ENCODE results near the gene RANBP3.

The RANBP3 gene

DNA sequence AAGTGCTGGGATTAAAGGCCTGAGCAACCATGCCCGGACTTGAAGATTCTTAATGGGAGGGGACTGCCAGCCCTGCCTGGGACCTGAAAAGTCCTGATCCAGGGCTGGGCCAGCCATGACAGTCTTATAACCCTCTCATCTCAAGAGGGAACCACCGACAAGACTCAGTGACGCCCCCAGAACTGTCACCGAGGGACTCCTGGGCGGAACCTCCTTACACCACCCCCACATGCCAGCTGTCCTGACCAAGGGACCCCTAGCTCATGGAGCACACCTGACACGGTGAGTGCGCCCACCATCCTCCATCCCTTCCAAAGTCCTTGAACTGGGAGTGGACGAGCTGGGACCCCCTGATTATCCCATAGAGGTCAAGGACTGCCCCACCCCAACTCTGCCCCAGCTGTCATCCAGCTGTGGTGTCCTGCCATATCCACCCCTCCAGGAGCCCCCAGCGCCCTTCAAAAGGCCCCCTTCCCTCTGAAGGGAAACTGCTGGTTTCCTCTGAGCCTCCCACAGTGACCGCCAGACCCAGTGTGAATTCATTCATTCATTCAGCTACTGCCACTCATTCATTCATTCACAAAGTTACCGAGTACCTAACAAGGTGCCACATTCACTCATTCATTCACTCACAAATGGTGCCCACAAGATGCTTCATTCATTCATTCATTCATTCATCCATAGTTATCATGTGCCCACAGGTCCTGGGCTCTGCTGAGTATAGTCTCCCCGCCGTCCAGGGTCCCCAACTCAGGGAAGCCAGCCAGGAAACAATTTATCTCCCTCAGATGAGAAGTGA, 78.0 kb downstream of the RANBP3 start:
- no peaks in the 10 kb centered on the region for H3K9me3 Mint-ChIP-seq
- no peaks in the 10 kb centered on the region for H3K27me3 Mint-ChIP-seq
- peaks cover 22 to 43% of the 10 kb centered on the region in 2 donors for H3K4me1 Mint-ChIP-seq
- H3K27ac Mint-ChIP-seq = no peak overlapping the region
- H3K4me3 Mint-ChIP-seq = no peak overlapping the region
- H3K36me3 Mint-ChIP-seq = peaks cover 33 to 34% of the 10 kb centered on the region in 2 donors
- ATAC-seq (replicated peaks) (no peak), DNase-seq (no peak)

DNA sequence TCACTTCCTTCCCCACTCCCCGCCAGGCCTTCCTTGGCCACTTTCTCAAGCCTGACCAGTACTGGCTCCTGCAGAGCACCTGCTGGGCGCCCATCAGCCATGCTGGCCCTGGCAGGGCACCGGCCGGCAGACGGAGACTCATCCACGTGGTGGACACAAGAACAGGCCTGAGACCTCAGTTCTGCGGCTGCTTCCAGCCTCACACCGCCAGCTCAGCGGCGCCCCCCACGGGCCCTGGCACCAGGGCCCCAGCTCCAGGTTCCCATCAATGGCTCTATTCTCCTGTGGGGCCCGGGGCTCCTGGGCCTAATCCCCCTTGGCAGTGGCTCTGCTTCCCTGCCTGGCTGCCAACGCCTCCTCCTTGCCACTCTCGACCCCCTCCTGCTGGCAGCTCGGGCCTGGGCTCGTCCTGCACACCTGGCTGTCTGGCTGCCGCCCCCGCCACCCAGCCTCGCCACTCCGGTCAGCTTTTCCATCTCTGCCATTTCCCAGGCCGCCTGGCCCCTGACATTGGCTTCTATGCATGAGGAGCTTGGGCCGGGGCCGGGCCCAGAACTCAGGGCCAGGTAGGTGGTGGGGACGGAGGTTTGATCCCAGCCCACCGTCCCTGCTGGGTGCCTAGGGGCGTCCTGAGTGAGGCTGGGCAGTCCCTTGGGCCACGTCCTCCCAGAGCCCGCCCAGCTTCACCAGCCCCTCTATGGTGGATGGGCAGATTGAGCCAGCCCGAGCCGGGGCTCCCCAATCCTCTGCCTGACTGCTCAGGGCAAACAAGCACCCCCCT, 80.6 kb downstream of the RANBP3 start:
- ATAC-seq (replicated peaks) = no peak
- no peak overlapping the region for H3K4me3 Mint-ChIP-seq
- peaks cover 15 to 32% of the 10 kb centered on the region in 2 donors for H3K4me1 Mint-ChIP-seq

DNA sequence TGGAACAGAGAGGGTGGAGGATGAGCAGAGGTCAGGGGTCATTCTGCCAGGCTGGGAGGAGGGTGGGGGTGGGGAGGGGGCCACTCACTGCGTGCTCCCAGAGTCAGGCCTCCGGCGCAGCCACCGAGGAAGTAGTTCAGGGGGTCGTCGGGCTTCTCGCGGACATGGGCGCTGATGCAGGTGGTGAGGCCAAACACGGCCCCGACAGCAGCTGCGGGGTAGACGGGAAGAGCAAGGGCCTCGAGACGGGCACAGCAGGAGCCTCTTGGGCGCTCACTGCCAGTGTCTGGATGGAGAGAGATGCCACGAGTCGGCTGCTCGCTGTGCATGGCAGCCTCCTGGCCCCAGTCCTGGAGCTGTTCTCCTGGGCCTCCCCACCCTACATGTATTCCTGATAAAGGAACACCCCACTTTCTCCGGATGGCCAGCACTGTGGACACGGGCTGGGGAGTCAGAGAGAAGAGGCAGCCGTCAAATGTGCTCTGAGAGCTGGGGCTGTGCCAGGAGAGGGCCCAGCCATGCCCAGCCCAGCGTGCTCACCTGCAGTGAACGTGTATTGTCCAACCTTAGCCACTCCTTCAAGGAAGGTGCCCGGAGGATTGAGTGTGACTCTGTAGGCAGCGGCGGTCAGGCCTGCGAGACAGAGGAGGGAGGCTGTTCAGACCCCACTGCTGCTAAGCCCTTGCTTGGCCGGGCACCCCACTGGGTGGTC, 81.4 kb downstream of the RANBP3 start:
- H3K9me3 Mint-ChIP-seq = no peaks in the 10 kb centered on the region
- no peak for DNase-seq
- peaks cover 17 to 29% of the 10 kb centered on the region in 2 donors for H3K4me1 Mint-ChIP-seq
- H3K27ac Mint-ChIP-seq = no peak overlapping the region
- ATAC-seq (replicated peaks) = no peak
- no peak overlapping the region for H3K4me3 Mint-ChIP-seq
- H3K36me3 Mint-ChIP-seq = peaks cover 28 to 31% of the 10 kb centered on the region in 2 donors
- H3K27me3 Mint-ChIP-seq = peaks cover 8 to 10% of the 10 kb centered on the region in 2 donors

More for the DNA sequence above, 80.6 kb downstream of the RANBP3 start:
- H3K36me3 Mint-ChIP-seq = peaks cover 28 to 30% of the 10 kb centered on the region in 2 donors
- DNase-seq = no peak
- peaks cover under 1 to 1% of the 10 kb centered on the region in 2 donors for H3K27me3 Mint-ChIP-seq
- no peaks in the 10 kb centered on the region for H3K9me3 Mint-ChIP-seq
- H3K27ac Mint-ChIP-seq = no peak overlapping the region

DNA sequence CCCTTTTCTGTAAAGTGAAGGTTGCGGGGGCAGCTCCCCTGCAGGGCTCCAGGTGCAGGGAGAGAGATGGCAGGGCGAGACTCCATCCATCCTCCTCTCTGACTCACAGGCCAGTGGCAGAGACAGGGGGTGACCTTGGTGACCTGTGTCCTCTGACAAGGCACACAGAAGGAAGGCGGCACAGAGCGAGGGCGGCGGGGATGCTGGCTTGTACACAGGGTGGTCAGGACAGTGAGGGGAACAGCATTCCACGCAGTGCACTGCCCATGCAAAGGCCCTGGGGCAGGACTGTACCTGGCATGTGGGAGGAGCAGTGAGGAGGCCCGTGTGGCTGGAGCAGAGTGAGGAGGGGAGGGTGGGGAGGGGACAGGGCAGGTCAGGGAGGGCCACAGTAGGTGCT, 82.0 kb downstream of the RANBP3 start:
- Mint-ChIP-seq H3K36me3 (peaks cover 23 to 28% of the 10 kb centered on the region in 2 donors), H3K4me3 (no peak overlapping the region), H3K9me3 (no peaks in the 10 kb centered on the region), H3K27ac (no peak overlapping the region), H3K4me1 (peaks cover 13 to 24% of the 10 kb centered on the region in 2 donors), H3K27me3 (peaks cover 8 to 11% of the 10 kb centered on the region in 2 donors)
- ATAC-seq (replicated peaks) = no peak
- no peak for DNase-seq

DNA sequence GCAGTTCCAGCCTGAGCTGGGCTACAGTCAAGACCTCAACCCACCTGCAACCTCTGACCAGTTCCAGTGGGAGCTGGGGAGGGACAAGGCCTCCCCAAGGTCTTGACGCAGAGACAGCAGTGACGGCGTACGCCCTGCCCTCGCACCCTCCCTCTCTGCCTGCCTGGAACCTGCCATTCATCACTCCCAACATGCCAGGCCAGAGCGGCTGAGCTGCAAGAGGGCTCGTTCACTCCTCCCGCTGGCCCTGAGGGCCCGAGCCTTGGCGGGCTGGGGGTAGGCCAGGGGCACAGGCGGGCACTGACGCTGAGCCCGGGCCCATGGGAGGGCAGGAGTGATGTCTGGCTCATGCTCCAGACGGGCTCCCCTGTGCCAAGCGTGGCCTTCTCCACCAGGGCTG, 82.5 kb downstream of the RANBP3 start:
- no peaks in the 10 kb centered on the region for H3K9me3 Mint-ChIP-seq
- H3K4me1 Mint-ChIP-seq = peaks cover 13 to 22% of the 10 kb centered on the region in 2 donors
- H3K36me3 Mint-ChIP-seq = peaks cover 22 to 27% of the 10 kb centered on the region in 2 donors
- no peak overlapping the region for H3K27ac Mint-ChIP-seq
- H3K27me3 Mint-ChIP-seq = peaks cover 8 to 11% of the 10 kb centered on the region in 2 donors
- DNase-seq (no peak), ATAC-seq (replicated peaks) (no peak)
- H3K4me3 Mint-ChIP-seq = no peak overlapping the region

DNA sequence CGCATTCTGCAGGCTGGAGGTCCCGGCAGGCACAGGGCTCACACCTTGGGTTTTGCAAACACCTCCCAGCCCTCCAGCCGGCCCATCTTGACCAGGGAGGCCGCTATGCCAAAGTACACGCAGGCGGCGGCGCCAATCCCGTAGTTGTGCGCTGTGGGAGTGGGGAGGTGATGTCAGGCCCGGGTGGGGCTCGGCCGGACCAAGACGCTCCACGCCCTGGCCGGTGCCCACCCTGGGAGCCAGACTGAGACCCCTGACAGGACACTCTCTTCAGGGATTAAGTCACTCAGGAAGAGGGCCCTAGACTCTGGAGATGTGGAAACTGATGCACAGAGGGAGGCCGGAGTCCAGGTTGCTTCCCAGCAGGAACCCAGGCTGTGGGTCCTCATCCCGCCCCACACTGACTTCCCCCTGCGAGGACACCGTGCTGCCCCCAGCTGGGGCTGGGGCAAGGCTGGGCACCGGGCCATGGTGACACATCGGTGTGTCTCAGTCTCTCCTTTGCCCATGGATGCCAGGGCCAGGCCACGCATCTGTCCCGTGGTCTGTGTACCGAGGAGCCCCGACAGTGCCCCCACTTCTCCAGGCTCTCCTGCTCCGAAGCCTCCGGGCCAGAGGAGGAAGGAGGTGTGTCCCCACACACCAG, 83.1 kb downstream of the RANBP3 start:
- Mint-ChIP-seq H3K36me3 (peaks cover 16 to 22% of the 10 kb centered on the region in 2 donors), H3K9me3 (no peaks in the 10 kb centered on the region), H3K4me3 (no peak overlapping the region), H3K27ac (no peak overlapping the region), H3K27me3 (peaks cover 10 to 16% of the 10 kb centered on the region in 2 donors), H3K4me1 (peaks cover 8 to 17% of the 10 kb centered on the region in 2 donors)
- DNase-seq = no peak
- no peak for ATAC-seq (replicated peaks)

DNA sequence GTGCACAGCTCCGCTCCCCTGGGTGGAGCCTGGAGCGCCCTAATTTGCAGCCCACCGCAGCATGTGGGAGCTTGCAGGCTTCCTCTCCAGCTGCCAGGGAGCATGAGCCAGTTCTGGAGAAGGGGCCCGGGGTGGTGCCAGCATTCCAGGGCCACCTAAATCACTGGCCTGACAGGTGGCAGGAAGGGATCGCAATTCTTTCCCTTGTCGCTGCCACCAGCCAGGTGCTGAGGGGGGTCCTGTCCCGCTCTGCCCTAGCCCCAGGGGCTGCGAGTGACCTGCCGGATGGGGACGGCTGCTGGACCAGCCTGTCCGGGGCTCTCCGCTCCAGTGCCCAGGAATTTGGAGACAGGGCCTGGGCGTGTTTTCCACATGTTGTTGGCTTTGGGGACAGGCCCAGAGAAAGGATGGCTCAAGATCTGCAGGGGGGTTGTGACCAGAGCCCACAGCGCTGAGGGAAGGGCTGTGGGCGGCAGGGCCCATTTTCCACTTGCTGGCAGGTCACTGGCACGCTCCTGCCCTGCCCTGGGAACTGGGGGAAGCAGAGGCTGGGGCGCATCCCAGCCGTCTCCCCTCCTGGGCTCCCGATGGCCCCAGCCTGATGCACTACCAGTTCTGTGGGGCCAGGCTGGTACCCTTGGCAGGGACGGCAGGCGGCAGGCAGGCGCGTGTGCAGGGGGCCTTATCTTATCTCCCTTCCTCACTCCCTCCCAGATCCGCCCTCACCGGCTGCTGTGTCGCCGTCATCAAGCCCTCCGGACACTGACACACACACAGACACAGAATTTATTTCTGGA, 83.8 kb downstream of the RANBP3 start:
- no peak for DNase-seq
- H3K4me3 Mint-ChIP-seq = no peak overlapping the region

DNA sequence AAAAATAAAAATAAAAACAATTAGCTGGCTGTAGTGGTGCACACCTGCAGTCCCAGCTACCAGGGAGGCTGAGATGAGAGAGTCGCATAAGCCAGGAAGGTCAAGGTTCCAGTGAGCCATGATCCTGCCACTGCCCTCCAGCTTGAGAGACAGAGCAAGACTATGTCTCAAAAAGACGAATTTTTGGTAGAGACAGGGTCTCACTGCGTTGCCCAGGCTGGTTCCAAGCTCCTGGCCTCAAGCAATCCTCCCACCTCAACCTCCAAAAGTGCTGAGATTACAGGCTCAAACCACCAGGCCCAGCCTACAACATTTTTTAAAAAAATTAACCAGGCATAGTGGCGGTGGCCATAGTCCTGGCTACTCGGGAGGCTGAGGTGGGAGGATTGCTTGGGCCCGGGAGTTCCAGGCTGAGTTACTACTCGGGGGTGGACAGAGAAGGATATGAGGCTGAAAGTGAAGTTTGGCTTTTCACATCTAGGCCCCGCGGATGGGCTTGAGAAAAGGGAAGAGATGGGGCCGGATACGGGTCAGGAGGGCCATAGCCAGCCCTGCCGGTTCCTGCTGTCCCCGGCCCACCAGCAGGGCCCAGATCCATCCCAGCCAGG, 84.5 kb downstream of the RANBP3 start:
- peaks cover 8 to 13% of the 10 kb centered on the region in 2 donors for H3K4me1 Mint-ChIP-seq
- no peaks in the 10 kb centered on the region for H3K9me3 Mint-ChIP-seq
- ATAC-seq (replicated peaks) (no peak), DNase-seq (no peak)
- H3K27me3 Mint-ChIP-seq = peaks cover 20 to 28% of the 10 kb centered on the region in 2 donors
- H3K4me3 Mint-ChIP-seq = no peak overlapping the region
- no peak overlapping the region for H3K27ac Mint-ChIP-seq
- peaks cover 15 to 20% of the 10 kb centered on the region in 2 donors for H3K36me3 Mint-ChIP-seq

More for the DNA sequence above, 83.8 kb downstream of the RANBP3 start:
- Mint-ChIP-seq H3K36me3 (peaks cover 15 to 20% of the 10 kb centered on the region in 2 donors), H3K27ac (no peak overlapping the region), H3K9me3 (no peaks in the 10 kb centered on the region), H3K4me1 (peaks cover 8 to 16% of the 10 kb centered on the region in 2 donors), H3K27me3 (peaks cover 16 to 23% of the 10 kb centered on the region in 2 donors)
- ATAC-seq (replicated peaks) = no peak

DNA sequence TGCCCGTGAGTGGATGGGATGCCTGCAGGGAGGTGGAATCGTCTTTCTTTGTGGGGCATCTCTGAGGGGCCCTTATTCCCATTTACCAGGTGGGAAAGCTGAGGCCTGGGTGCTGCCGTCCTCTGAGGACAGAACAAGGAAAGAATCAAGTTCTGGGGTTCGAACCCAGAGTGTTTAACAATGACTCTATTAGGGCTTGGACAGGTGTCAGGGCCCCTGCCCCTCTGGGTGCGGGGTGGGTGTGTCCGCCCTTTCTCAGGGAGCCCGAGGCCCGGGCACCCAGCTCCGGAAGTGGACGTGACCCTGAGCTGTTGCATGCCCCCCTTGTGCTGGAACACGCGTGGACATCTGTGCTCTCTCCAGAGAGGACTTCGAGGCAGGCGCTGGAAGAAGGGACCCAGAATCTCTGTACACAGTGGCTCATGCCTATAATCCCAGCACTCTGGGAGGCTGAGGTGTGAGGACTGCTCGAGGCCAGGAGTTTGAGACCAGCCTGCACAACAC, 85.1 kb downstream of the RANBP3 start:
- peaks cover 10 to 15% of the 10 kb centered on the region in 2 donors for H3K36me3 Mint-ChIP-seq
- H3K9me3 Mint-ChIP-seq = no peaks in the 10 kb centered on the region
- DNase-seq (no peak), ATAC-seq (replicated peaks) (no peak)
- peaks cover 5 to 7% of the 10 kb centered on the region in 2 donors for H3K4me1 Mint-ChIP-seq
- peaks cover 20 to 28% of the 10 kb centered on the region in 2 donors for H3K27me3 Mint-ChIP-seq
- no peak overlapping the region for H3K27ac Mint-ChIP-seq
- no peak overlapping the region for H3K4me3 Mint-ChIP-seq

DNA sequence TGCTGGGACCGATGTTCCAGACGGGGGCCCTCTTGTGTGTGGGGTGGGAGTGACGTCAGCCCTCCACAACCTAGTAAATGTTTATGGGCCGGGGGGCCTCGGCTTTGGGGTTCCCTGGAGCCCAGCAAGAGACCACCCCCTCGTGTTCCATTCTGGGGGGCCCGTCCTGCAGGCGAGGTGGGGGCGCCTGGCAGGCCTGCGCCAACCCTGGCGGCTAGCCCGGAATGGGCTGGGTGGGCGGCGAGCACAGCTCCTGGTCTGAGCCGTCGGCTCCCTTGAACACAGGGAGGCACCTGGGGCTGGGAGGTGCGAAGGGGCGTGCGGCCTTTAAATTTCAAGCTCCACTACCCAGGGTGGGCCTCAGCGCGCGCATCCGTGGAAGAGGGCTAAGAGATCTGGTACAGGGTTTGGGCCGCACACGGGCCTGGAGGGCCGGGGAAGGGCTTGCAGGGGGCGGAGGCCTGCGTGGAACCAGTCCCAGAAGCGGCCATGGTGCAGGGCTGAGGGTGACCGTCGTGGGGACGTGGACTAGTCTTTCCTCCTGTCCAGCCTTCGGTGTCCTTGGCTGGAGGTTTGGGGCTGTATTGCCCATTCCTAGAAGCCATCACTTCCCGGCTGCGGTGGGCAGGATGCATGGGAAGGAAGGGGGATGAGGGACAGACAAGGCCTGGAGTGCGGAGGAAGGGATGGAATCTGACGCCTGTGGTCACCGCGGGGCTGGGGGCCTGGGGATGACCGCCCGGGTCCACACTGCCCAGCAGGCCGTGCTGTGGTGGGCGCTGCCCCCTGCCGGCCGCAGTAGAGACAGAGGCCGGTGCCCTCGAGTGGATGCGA, 85.8 kb downstream of the RANBP3 start:
- ATAC-seq (replicated peaks) (peak; percentile 63 to 72), DNase-seq (no peak)
- peaks cover 10 to 14% of the 10 kb centered on the region in 2 donors for H3K36me3 Mint-ChIP-seq
- no peaks in the 10 kb centered on the region for H3K9me3 Mint-ChIP-seq
- peak overlapping the region in 1 of 2 donors; percentile 58 for H3K4me3 Mint-ChIP-seq
- H3K4me1 Mint-ChIP-seq = peaks cover 5 to 7% of the 10 kb centered on the region in 2 donors
- H3K27me3 Mint-ChIP-seq = peaks cover 20 to 28% of the 10 kb centered on the region in 2 donors
- H3K27ac Mint-ChIP-seq = peak overlapping the region; percentile 90

DNA sequence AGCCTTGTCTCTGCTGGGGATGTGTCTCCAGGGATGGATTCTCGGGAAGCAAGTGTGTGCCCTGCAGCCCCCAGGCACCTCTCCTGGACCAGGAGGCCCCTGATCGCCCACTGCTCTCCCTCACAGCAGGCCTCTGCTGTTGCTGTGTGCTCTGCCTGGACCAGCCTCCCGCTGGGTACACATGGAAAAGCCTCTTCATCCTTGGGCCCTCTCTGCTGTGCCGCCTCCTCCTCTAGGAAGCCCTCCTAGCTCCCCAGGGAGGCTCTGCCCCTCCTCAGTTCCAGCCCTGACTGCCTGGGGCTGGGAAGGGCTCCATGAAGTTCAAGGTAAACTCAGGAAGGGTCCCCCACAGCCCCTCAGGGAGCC, 86.4 kb downstream of the RANBP3 start:
- no peaks in the 10 kb centered on the region for H3K9me3 Mint-ChIP-seq
- H3K27ac Mint-ChIP-seq = peak overlapping the region; percentile 14
- H3K36me3 Mint-ChIP-seq = peaks cover 10 to 14% of the 10 kb centered on the region in 2 donors
- peak overlapping the region in 1 of 2 donors; percentile 58 for H3K4me3 Mint-ChIP-seq
- ATAC-seq (replicated peaks) (peak in 1 of 2 donors; percentile 9), DNase-seq (no peak)
- peaks cover 5 to 7% of the 10 kb centered on the region in 2 donors for H3K4me1 Mint-ChIP-seq
- H3K27me3 Mint-ChIP-seq = peaks cover 23 to 32% of the 10 kb centered on the region in 2 donors

DNA sequence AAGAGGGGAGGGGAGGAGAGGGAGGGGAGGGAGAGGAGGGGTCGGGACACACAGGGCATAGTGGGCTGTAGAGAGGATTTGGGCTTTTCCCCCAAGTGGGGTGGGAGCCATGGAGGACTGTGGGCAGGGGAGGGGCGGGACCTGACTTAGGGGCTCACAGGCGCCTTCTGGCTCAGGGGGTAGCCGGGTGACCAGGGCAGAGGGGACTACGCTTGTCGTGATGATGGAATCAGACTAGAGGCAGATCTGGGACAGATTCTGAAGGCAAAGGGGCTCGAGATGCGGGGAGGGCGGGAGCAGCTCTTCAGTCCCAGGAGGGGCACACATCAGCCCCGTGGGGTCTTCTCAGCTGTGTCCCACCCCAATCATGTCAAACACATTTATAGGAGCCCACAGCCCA, 87.8 kb downstream of the RANBP3 start:
- Mint-ChIP-seq H3K4me1 (peaks cover 4 to 7% of the 10 kb centered on the region in 2 donors), H3K9me3 (peaks cover 0 to 2% of the 10 kb centered on the region in 2 donors), H3K4me3 (no peak overlapping the region), H3K36me3 (peaks cover 4 to 6% of the 10 kb centered on the region in 2 donors), H3K27me3 (peaks cover 26 to 40% of the 10 kb centered on the region in 2 donors), H3K27ac (no peak overlapping the region)
- no peak for DNase-seq
- ATAC-seq (replicated peaks) = peak in 1 of 2 donors; percentile 7

All from stimulated activated naive B cell treated with anti-CD40 and anti-IgM and Interleukin-4, amounts not matched to agents 10 μg/mL and 1 μg/mL and 100 μg/mL, for 72 hours (primary cell).